Panc1 (cell line): ENCODE measurements around the gene VAV3. TPM values are rescaled to one million over a fixed set of nuclear protein-coding genes. Genes with fewer than 3 reads are reported as not detected.
A peak's percentile ranks its signal among the peaks of the same experiment; 100 is the strongest.

Source experiments
- ATAC-seq: fragments of 200-7000 bp; cut with Tn5 transposase; 2 replicates; pipeline ENCODE4 v1.9.1; 2020; ENCODE audit warnings: mild to moderate bottlenecking, moderate library complexity
- BruUV-seq: library from RNA; stranded (reverse); fragments of 400-500 nt; replicated peaks from 2 replicates; lab custom pipeline; 2021; lab: Mats Ljungman, UMichigan
- CTCF ChIA-PET: fragments of 300-600 bp; sonication (Branson Sonifier 250); formaldehyde crosslinking; loops from one replicate; lab custom pipeline; 2022; ENCODE audit warnings: antibody characterized with exemption; lab: Charles Lee
- POLR2A ChIA-PET: fragments of 300-600 bp; sonication (Branson Sonifier 250); formaldehyde crosslinking; loops from one replicate; lab custom pipeline; 2022; ENCODE audit warnings: antibody characterized with exemption; lab: Charles Lee
- DNase-seq: peaks from one replicate; pipeline ENCODE4 v3.0.0-alpha.2; 2010; ENCODE audit warnings: low read depth, low spot score
- H3K27ac ChIP-seq: 2 replicates; pipeline ENCODE4 v1.5.1; 2011; ENCODE audit warnings: mild to moderate bottlenecking, low read length, inconsistent platforms
- H3K27me3 ChIP-seq: fragments of 200-500 bp; sonication (Bioruptor generic); 2 replicates; pipeline ENCODE4 v1.6.0; 2014; ENCODE audit warnings: low read length, inconsistent platforms; ENCODE audit not compliant: control insufficient read depth, insufficient read depth
- H3K36me3 ChIP-seq: fragments of 200-500 bp; sonication (Bioruptor generic); 2 replicates; pipeline ENCODE4 v1.5.1; 2014; ENCODE audit warnings: inconsistent platforms, mild to moderate bottlenecking, low read length, moderate library complexity; ENCODE audit not compliant: control insufficient read depth, insufficient read depth
- H3K4me1 ChIP-seq: 2 replicates; pipeline ENCODE4 v1.5.1; 2011; ENCODE audit warnings: inconsistent platforms, mild to moderate bottlenecking, low read length, moderate library complexity; ENCODE audit not compliant: control insufficient read depth, insufficient read depth
- H3K4me3 ChIP-seq, 2 experiments: 2 replicates each; pipeline ENCODE4 v1.5.1; 2011 to 2012; ENCODE audit warnings: low read depth in 2 of 2, low read length in 2 of 2, mild to moderate bottlenecking in 2 of 2, inconsistent platforms in 1 of 2, moderate library complexity in 1 of 2
- H3K9me3 ChIP-seq: fragments of 200-500 bp; sonication (Bioruptor generic); 2 replicates; pipeline ENCODE4 v1.5.1; 2014; ENCODE audit warnings: low read depth, mild to moderate bottlenecking, inconsistent platforms, low read length, moderate library complexity; ENCODE audit not compliant: control insufficient read depth, insufficient read depth
- POLR2AphosphoS5 ChIP-seq: IDR thresholded peaks from 2 replicates; pipeline ENCODE4 v1.6.1; 2012; ENCODE audit warnings: mild to moderate bottlenecking, low read depth, low read length, moderate library complexity
- SIN3A ChIP-seq: IDR thresholded peaks from 2 replicates; pipeline ENCODE4 v1.6.1; 2012; ENCODE audit warnings: low read depth, mild to moderate bottlenecking, low read length, moderate library complexity, borderline replicate concordance; ENCODE audit not compliant: insufficient read depth
- TCF7L2 ChIP-seq: IDR thresholded peaks from 2 replicates; pipeline ENCODE4 v1.6.1; 2011; ENCODE audit warnings: mild to moderate bottlenecking, low read depth, low read length, inconsistent platforms
- in situ Hi-C: cut with HindIII; loops from 2 replicates; pipeline ENCODE4 v1.10.0; 2016; ENCODE audit warnings: low sequenced_read_pairs, low pct_unique_long_range_greater_than_20kb
- intact Hi-C: fragments of 100-400 bp; cut with micrococcal nuclease; formaldehyde crosslinking; loops from one replicate; pipeline ENCODE4 v1.10.0; 2022; ENCODE audit not compliant: unreplicated experiment
- total RNA-seq: library from RNA; stranded (reverse); gene quantifications from one replicate; pipeline ENCODE4 v1.2.1, GENCODE V29; 2021; ENCODE audit not compliant: unreplicated experiment
- TF ChIP-seq, protein P1 (sequence below): fragments of 450-650 bp; IDR thresholded peaks from 2 replicates; pipeline ENCODE4 v1.5.1; 2017; ENCODE audit warnings: mild to moderate bottlenecking
- TF ChIP-seq, protein P2 (sequence below), 2 experiments: IDR thresholded peaks; 2 replicates each; pipeline ENCODE4 v1.6.1; 2011 to 2012; ENCODE audit warnings: low read depth in 2 of 2, control low read depth in 1 of 2, low read length in 1 of 2, mild to moderate bottlenecking in 1 of 2, moderate library complexity in 1 of 2; ENCODE audit not compliant: insufficient read depth in 1 of 2

VAV3 gene
- total RNA-seq, 1 experiment from 2014 or later: 0.23 TPM

DNA sequence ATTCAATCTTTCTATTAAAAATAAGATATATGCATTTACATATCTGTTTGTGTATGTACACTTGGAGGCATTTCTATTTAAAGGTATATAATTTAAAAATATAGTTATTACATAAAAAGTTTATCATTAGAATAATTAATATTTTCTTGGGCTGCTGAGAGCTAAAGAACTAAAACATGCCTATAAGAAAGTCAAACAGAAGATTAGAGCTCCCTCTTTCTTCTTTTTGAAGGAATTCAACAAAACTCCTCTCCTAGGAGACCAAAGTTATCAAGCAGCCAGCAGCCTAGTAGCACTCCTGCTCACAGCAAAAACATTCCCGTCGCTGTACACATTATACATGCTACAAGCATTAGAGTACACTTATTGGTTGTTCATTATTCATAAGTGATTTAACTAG is 216.4 kb downstream of the VAV3 start:
- POLR2A ChIA-PET: no interaction called here
- Histone ChIP-seq H3K27me3 (no peaks in the 10 kb centered on the region), H3K36me3 (no peaks in the 10 kb centered on the region), H3K9me3 (no peaks in the 10 kb centered on the region), H3K27ac (no peak overlapping the region), H3K4me3 (no peak overlapping the region), H3K4me1 (no peaks in the 10 kb centered on the region)
- CTCF ChIA-PET: interaction anchor here (0.7 kb wide), 1 partner anchor 471 kb away, joined by 3 read pairs; no protein-coding TSS in a partner anchor
- TF ChIP-seq, protein P1, sequence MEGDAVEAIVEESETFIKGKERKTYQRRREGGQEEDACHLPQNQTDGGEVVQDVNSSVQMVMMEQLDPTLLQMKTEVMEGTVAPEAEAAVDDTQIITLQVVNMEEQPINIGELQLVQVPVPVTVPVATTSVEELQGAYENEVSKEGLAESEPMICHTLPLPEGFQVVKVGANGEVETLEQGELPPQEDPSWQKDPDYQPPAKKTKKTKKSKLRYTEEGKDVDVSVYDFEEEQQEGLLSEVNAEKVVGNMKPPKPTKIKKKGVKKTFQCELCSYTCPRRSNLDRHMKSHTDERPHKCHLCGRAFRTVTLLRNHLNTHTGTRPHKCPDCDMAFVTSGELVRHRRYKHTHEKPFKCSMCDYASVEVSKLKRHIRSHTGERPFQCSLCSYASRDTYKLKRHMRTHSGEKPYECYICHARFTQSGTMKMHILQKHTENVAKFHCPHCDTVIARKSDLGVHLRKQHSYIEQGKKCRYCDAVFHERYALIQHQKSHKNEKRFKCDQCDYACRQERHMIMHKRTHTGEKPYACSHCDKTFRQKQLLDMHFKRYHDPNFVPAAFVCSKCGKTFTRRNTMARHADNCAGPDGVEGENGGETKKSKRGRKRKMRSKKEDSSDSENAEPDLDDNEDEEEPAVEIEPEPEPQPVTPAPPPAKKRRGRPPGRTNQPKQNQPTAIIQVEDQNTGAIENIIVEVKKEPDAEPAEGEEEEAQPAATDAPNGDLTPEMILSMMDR: peak; percentile 21; the same call in 1 of the 2 replicates
- TF ChIP-seq TCF7L2: no peak
- no peak for TF ChIP-seq POLR2AphosphoS5
- TF ChIP-seq, protein P2, sequence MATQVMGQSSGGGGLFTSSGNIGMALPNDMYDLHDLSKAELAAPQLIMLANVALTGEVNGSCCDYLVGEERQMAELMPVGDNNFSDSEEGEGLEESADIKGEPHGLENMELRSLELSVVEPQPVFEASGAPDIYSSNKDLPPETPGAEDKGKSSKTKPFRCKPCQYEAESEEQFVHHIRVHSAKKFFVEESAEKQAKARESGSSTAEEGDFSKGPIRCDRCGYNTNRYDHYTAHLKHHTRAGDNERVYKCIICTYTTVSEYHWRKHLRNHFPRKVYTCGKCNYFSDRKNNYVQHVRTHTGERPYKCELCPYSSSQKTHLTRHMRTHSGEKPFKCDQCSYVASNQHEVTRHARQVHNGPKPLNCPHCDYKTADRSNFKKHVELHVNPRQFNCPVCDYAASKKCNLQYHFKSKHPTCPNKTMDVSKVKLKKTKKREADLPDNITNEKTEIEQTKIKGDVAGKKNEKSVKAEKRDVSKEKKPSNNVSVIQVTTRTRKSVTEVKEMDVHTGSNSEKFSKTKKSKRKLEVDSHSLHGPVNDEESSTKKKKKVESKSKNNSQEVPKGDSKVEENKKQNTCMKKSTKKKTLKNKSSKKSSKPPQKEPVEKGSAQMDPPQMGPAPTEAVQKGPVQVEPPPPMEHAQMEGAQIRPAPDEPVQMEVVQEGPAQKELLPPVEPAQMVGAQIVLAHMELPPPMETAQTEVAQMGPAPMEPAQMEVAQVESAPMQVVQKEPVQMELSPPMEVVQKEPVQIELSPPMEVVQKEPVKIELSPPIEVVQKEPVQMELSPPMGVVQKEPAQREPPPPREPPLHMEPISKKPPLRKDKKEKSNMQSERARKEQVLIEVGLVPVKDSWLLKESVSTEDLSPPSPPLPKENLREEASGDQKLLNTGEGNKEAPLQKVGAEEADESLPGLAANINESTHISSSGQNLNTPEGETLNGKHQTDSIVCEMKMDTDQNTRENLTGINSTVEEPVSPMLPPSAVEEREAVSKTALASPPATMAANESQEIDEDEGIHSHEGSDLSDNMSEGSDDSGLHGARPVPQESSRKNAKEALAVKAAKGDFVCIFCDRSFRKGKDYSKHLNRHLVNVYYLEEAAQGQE (IDR thresholded peaks at IDR 0.05; ENCODE audit: insufficient read depth in 1 of 2, low read depth in 2 of 2, low read length in 1 of 2): no peak
- TF ChIP-seq SIN3A: no peak
- in situ Hi-C loops (no loop called here), intact Hi-C loops (no loop called here)
- DNase-seq (no peak), ATAC-seq (no peak)
- no TSS peak for BruUV-seq

DNA sequence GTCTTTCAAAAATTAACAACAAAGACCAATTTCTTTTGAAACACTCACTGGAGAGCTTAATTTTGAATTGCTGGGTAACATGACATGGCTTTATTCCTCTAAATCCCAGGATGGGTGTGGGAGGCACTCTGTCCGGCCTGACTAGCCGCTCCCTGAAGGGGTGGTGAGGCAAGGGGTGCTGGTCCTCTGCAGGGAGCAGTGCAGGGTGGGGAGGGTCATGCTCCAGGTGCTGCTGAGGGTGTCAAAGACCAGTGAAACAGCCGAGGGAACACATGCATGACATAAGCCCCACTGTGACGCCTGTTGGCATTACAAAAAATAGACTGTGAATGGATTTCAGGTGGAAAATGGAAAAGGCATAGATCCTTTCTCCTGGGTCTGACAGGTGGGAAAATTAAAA is 223.7 kb downstream of the VAV3 start:
- ATAC-seq (no peak), DNase-seq (no peak)
- Histone ChIP-seq H3K4me3 (no peak overlapping the region), H3K9me3 (no peaks in the 10 kb centered on the region), H3K4me1 (no peaks in the 10 kb centered on the region), H3K36me3 (no peaks in the 10 kb centered on the region), H3K27me3 (no peaks in the 10 kb centered on the region), H3K27ac (no peak overlapping the region)
- ChIA-PET POLR2A (no interaction called here), CTCF (no interaction called here)
- intact Hi-C loops (no loop called here), in situ Hi-C loops (no loop called here)
- no TSS peak for BruUV-seq
- TF ChIP-seq SIN3A: no peak
- TF ChIP-seq, protein P2 (IDR thresholded peaks at IDR 0.05; ENCODE audit: insufficient read depth in 1 of 2, low read depth in 2 of 2, low read length in 1 of 2): no peak
- TF ChIP-seq POLR2AphosphoS5: no peak
- TF ChIP-seq, protein P1: no peak
- TF ChIP-seq TCF7L2: no peak
